Activated effector memory CD4-positive, alpha-beta T cell treated with Interleukin-2 at 50 U/mL for 16 hours (primary cell): ENCODE measurements around the gene CSNK1D.
"Not testable (repeated sequence)": the region's sequence is repeated elsewhere in the genome, so short reads cannot be mapped to it uniquely, and the experiment has no call there.

Experiments
- DNase-seq: peaks from one replicate; pipeline ENCODE4 v3.0.0-alpha.2; 2020

The CSNK1D gene

DNA sequence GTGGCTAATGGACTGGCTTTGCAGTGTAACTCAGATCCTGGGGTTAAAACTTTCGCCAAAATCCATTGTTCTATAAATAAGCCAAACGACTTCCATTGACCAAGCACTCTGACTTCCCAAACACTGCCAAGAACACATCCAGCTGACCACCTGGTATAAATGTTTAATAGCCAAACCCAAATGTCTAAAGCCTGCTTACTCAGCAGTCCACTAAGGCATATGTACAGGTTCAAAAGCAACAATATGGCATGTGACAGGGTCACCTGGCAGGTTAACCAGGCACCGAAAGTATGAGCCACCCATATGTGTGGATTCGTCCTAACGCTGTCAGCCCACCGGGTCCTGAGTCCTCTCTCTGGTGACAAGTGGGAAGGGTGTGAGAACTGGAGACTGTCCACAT, 2.1 kb downstream of the CSNK1D start:
- DNase-seq: no peak

GRCh38 chr17:82270651-82271050, 2.8 kb downstream of the CSNK1D start:
- no peak for DNase-seq

DNA sequence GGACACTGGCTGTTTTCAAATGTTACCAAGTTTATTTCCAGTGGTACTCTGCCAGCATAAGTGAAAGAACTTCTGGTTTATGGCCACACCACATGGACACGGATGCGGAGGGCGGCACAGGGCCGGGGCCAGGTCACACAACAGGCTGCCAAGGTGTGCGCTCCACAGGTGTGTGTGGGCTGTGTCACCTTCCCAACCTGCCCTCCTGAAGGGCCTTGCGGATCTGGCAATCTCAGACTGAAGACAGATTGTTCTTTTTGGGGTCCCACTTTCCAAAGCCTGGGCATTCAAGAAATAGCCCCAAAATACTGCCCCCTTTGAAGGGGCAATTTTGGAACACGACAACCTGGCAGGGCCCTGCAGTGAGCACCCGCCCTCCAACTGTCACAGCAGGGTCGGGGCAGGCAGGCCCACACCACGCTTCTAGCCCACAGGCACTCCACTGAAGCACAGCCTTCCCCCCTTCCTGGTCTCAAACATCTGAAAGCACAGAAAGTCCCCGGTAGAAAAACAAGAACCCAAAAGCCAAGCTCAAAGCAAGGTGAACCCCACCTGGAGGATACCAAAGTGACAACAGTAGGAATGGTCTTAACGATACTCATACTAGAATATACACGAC, 3.5 kb downstream of the CSNK1D start:
- no peak for DNase-seq

DNA sequence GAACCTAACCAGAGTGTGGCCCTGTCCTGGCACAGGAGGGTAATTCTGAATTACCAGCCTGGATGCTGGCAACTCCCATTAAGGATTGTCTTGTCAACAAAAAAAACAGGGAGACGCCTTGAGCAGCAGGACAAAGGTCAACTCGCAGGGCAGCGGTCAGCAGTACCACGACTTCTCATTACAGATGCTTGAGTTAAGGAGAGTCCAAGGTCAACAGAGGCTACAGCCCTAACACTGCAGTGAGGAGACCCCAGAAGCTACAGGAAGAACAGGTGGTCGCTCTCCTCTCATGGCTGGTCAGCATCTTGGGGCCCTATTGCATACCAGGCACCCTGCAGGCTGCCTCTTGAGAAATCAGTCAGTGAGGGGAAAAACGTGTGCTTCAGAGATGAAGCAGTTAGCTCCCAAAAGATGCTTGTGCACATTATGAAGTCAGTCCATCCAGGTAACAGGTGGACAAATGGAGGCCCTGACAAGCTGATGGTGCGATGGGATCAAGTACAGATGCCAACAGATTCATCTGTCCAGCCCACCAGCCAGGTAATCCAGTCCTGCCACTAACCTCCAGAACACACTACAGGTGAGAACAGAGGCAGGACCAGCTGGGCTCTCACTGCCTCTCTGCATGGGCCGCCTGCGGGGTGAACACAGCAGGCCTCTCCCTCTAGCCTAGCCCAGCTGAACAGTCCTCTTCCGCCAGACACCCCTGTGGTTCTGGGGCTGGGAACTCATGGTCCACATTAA, 4.2 kb downstream of the CSNK1D start:
- DNase-seq: no peak

DNA sequence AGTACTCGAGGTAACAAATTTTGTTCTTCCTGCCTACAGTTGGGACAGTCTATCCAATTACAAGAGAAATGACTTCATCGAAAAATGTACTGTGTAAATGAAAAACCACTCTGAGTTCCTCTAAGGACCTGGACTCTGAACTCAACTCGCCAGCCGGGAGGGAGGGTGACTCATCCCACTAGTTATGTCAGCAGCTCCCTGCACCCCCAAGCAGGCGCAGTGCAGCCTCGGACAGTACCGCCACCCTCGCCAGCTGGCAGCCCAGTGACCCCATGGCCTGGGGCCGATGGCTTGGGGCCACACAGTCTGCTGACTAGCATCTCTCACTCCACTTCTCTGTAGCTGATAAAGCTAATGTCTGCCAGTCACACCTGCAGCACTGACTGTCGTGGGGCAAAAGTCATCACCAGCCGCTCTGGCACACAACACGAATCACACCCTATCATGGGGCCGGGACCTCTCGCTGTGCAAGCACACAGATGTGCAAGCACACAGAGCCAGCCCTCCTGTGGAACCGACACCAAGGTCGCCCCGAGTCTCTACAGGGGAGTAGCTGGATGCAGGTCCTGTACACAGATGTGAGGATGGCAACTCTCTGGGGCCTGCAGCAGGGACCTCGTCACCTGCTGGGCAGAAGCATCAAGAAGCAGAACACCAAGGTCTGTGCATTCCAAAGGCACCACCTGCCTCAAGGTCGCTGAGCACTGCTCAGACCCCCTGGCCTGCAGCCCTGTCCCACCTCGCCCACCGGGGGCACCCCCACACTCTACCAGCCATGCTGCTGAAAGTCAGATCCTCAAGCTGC, 5.7 kb downstream of the CSNK1D start:
- DNase-seq: peak; percentile 12

DNA sequence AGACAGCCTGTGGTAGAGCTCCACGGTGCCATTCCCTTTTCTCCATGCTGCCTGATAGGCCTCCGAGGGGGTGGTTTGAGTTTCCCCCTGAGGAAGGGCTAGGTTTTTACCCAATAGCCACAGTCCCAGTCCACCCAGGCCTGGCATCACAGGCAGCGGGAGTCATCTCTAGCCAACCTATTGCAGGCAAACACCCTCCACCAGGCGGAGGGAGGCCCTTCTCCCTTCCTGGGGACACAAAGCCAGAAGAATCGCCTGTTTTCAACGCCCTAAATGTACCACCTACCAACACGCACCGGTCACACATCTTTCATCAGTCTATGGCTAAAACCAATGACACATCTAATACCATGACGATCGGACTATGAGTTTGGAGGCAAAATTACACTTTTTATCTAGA, 7.4 kb downstream of the CSNK1D start:
- DNase-seq: no peak

DNA sequence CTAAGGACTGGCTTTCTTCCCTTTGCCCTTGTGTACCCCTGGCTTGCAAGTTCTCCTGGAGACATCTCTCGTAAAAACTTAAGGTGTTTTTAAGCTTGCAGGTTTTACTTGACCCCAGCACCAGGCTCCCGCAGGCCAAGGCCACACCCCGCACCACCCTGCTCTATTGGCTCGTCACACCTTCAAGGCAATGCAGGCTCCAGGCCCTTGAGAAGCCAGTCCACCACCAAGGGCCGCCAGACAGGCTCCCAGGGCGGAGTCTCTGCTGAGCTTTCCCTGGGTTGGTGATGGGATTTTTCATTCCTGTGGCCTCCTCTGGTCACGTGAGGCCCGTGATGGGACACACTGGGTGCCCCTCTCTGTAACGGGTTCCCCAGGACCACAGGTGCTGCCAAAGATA, 9.9 kb downstream of the CSNK1D start:
- no peak for DNase-seq

- no peak for DNase-seq
Observed at GRCh38 chr17:82262344-82262743, 11.2 kb downstream of the CSNK1D start.

DNA sequence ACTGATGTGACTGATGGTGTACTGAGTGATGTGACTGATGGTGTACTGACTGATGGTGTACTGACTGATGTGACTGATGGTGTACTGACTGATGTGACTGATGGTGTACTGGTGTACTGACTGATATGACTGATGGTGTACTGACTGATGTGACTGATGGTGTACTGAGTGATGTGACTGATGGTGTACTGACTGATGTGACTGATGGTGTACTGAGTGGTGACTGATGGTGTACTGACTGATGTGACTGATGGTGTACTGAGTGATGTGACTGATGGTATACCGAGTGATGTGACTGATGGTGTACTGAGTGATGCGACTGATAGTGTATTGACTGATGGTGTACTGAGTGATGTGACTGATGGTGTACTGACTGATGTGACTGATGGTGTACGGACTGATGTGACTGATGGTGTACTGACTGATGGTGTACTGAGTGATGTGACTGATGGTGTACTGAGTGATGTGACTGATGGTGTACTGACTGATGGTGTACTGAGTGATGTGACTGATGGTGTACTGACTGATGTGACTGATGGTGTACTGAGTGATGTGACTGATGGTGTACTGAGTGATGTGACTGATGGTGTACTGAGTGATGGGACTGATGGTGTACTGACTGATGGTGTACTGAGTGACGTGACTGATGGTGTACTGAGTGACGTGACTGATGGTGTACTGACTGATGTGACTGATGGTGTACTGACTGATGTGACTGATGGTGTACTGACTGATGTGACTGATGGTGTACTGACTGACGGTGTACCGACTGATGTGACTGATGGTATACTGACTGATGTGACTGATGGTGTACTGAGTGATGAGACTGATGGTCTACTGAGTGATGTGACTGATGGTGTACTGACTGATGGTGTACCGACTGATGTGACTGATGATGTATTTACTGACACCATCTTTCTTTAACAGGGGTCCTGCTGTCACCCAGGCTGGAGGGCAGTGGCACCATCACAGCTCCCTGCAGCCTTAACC, 13.2 kb downstream of the CSNK1D start:
- DNase-seq: not testable (repeated sequence)

GRCh38 chr17:82258555-82258954, 14.9 kb downstream of the CSNK1D start:
- no peak for DNase-seq

DNA sequence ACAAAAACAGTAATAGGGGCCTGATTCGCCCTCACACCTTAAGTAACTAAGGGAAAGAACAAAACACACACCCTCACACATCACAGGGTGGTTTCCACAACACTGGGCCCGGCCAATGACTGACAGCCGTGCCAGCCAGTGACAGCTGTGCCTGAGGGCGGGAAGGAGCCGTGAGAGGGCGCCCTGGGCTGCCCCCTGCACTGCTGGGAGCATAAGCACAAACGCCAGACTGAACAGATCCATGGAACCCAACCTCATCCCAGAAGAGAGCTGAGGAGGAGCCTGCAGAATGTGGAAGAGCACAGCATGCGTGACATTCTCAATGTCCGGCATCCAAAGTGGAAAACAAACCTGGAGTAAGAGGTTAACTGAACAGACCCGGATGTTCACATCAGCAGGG, 16.0 kb downstream of the CSNK1D start:
- no peak for DNase-seq

- no peak for DNase-seq
Observed at GRCh38 chr17:82256242-82256885, 17.1 kb downstream of the CSNK1D start.

GRCh38 chr17:82255402-82255972, 18.0 kb downstream of the CSNK1D start:
- no peak for DNase-seq

- not testable (repeated sequence) for DNase-seq
Observed at GRCh38 chr17:82254746-82255145, 18.8 kb downstream of the CSNK1D start.

- not testable (repeated sequence) for DNase-seq
Observed at GRCh38 chr17:82254096-82254495, 19.4 kb downstream of the CSNK1D start.

- no peak for DNase-seq
Observed at GRCh38 chr17:82253179-82253544, 20.3 kb downstream of the CSNK1D start.

DNA sequence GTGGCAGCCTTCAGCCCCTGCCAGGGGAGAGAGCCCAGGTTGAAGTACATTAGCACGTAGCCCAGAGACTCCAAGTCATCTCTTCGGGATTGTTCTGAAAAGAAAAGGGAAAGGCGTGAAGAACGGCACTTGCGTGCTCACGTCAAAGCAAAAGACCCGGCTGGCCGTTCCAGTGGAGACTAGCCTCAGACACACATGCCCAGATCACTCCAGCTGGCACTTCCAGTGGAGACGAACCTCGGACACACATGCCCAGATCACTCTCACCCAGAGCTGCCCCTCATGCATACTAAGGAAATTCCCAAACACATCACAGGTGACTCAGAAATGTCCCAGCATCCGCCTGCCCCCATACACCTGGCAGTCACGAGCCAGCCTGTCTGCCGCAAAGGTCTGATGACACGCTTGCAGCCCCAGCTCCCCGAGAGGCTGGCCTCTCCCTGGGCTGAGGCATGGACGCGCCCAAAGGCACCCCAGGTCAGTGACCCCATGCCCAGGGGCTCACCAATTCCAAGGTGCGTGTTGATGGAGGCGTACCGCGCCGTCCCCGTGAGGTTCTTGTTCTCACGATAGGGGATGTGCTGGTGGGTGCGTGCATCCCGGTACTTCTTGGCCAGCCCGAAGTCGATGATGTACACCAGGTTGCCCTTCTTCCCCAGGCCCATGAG, 20.9 kb downstream of the CSNK1D start:
- DNase-seq: no peak

DNA sequence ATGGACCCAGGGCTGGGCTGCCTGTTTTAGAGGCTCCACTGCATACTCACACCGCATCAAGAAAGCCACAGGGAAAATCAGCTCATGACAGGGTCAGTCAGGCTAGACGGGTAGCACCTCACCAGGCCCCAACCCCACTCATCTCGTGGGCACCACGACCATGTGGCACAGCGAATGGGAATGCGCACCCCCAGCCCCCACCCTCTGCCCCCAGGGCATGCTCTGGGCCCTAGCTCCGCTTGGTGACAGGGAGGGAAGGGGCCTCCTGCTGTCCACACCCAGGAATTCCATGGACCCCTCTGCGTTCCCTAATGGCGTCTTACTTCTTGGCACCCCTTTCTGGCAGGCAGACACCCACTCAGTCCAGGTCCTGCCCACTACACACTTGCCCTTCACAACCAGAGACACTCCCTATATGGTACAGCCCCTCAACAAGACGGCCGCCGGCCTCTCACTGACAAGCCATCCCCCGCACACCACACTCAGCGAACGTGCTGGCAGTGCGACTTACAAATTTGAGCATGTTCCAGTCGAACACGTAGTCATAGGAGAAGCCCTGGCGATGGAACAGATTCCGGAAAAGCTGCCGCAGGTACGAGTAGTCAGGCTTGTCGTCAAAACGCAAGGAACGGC, 22.5 kb downstream of the CSNK1D start:
- no peak for DNase-seq

- no peak for DNase-seq
Observed at GRCh38 chr17:82249896-82250581, 23.5 kb downstream of the CSNK1D start.
